Measurements from ENCODE around the gene ENDOD1.
"Not testable (repeated sequence)": the region's sequence is repeated elsewhere in the genome, so short reads cannot be mapped to it uniquely, and the experiment has no call there.

Gene ENDOD1

GRCh38 chr11:95089620-95090542 lies at the start of gene ENDOD1:
TSS of gene ENDOD1 (plus strand) at chr11:95089846. CDS start at chr11:95089928, 82 bp downstream.
- peak; percentile 36 to 95 (median 79) for DNase-seq

- no peak for DNase-seq
Observed at GRCh38 chr11:95042239-95042638, 47.4 kb upstream of the ENDOD1 start.

GRCh38 chr11:95042906-95043305 lies 46.7 kb upstream of the ENDOD1 start:
- DNase-seq = no peak

GRCh38 chr11:95044010-95044409 lies 45.6 kb upstream of the ENDOD1 start:
- no peak for DNase-seq

- no peak for DNase-seq
Observed at GRCh38 chr11:95045812-95046211, 43.8 kb upstream of the ENDOD1 start.

- not testable (repeated sequence) for DNase-seq
Observed at GRCh38 chr11:95049122-95049521, 40.5 kb upstream of the ENDOD1 start, which contains the start of gene KDM4F. TSS of gene KDM4F (plus strand) at chr11:95049422.

GRCh38 chr11:95050595-95051202 lies 38.9 kb upstream of the ENDOD1 start:
- DNase-seq = no peak

GRCh38 chr11:95054356-95054755 lies 35.3 kb upstream of the ENDOD1 start:
- DNase-seq = no peak

GRCh38 chr11:95055283-95055897 lies 34.3 kb upstream of the ENDOD1 start:
- DNase-seq = no peak

- no peak for DNase-seq
Observed at GRCh38 chr11:95057959-95058358, 31.7 kb upstream of the ENDOD1 start.

- DNase-seq = no peak
Observed at GRCh38 chr11:95058621-95059020, 31.0 kb upstream of the ENDOD1 start.

GRCh38 chr11:95059046-95059445 lies 30.6 kb upstream of the ENDOD1 start:
- no peak for DNase-seq

- DNase-seq = peak in 1 of 51 donors; percentile 22
Observed at GRCh38 chr11:95065336-95065735, 24.3 kb upstream of the ENDOD1 start.

- DNase-seq = no peak
Observed at GRCh38 chr11:95066716-95067038, 23.0 kb upstream of the ENDOD1 start, which contains the start of gene SRSF8. TSS of gene SRSF8 (plus strand) at chr11:95066919. CDS start at chr11:95067227, 308 bp downstream.

GRCh38 chr11:95067039-95067840 lies 22.4 kb upstream of the ENDOD1 start:
- DNase-seq = peak in 50 of 51 donors; percentile 42 to 92 (median 76)

GRCh38 chr11:95067841-95068219 lies 21.8 kb upstream of the ENDOD1 start:
- peak in 4 of 51 donors; percentile 65 to 92 (median 84) for DNase-seq

- peak in 41 of 51 donors; percentile 8 to 81 (median 55) for DNase-seq
Observed at GRCh38 chr11:95068549-95068948, 21.1 kb upstream of the ENDOD1 start.

GRCh38 chr11:95070471-95070870 lies 19.2 kb upstream of the ENDOD1 start:
- no peak for DNase-seq

- no peak for DNase-seq
Observed at GRCh38 chr11:95072948-95073347, 16.7 kb upstream of the ENDOD1 start.

GRCh38 chr11:95074792-95075563 lies 14.7 kb upstream of the ENDOD1 start:
- DNase-seq = peak in 17 of 51 donors; percentile 5 to 57 (median 19)

All from hypothalamus (tissue), 51 donors.